Upper lobe of left lung (tissue), 6 donors: ENCODE data around the gene PRKAG2. TPM values are rescaled to one million over a fixed set of nuclear protein-coding genes. Genes with fewer than 3 reads are reported as not detected.

Experiments
- ATAC-seq, 2 donors: fragments of 200-7000 bp; cut with Tn5 transposase; one replicate each; pipeline ENCODE4 v1.9.1; 2022; ENCODE audit warnings: mild to moderate bottlenecking in 2 of 2, moderate library complexity in 2 of 2; ENCODE audit not compliant: low FRiP score in 2 of 2
- DNase-seq, 2 donors: peaks; one replicate each; pipeline ENCODE4 v3.0.0-alpha.2; 2019 to 2020
- H3K27ac ChIP-seq, 4 donors: fragments of 200-600 bp; sonication (generic); one replicate each; pipeline ENCODE4 v1.5.1; 2016 to 2019
- H3K27me3 ChIP-seq, 4 donors: fragments of 200-600 bp; sonication (generic); one replicate each; pipeline ENCODE4 v1.5.1; 2017 to 2019
- H3K36me3 ChIP-seq, 4 donors: fragments of 200-600 bp; sonication (generic); one replicate each; pipeline ENCODE4 v1.5.1; 2016 to 2019
- H3K4me1 ChIP-seq, 4 donors: fragments of 200-600 bp; sonication (generic); one replicate each; pipeline ENCODE4 v1.5.1; 2018 to 2019
- H3K4me3 ChIP-seq, 4 donors: fragments of 200-600 bp; sonication (generic); one replicate each; pipeline ENCODE4 v1.5.1; 2017 to 2019; ENCODE audit warnings: mild to moderate bottlenecking in 2 of 4, moderate library complexity in 1 of 4
- H3K9me3 ChIP-seq, 4 donors: fragments of 200-600 bp; sonication (generic); one replicate each; pipeline ENCODE4 v1.5.1; 2018 to 2019
- EP300 ChIP-seq, 4 donors: sonication (generic); formaldehyde crosslinking; IDR thresholded peaks; one replicate each; pipeline ENCODE4 v1.5.1; 2017; ENCODE audit warnings: antibody characterized with exemption in 4 of 4, control low read depth in 2 of 4
- POLR2A ChIP-seq, 4 donors: fragments of 450-650 bp; IDR thresholded peaks; one replicate each; pipeline ENCODE4 v1.5.1; 2016 to 2017; ENCODE audit warnings: antibody characterized with exemption in 4 of 4, mild to moderate bottlenecking in 2 of 4
- POLR2AphosphoS5 ChIP-seq, 2 donors: sonication (generic); formaldehyde crosslinking; IDR thresholded peaks; one replicate each; pipeline ENCODE4 v1.5.1; 2017; ENCODE audit warnings: antibody characterized with exemption in 2 of 2
- WGBS, 2 donors: methylation state at CpG; one replicate each; pipeline ENCODE4 v1.1.5; 2017 to 2018; 5-methylcytosine and 5-hydroxymethylcytosine counted together
- total RNA-seq, 6 donors: library from RNA; depleted of rRNA in 4 of 6; stranded (reverse); fragments of >200 nt in 4 of 6; gene quantifications; one replicate each; pipeline versions ENCODE4 v1.1.0 to v1.2.1, GENCODE V29; 2016 to 2021
- TF ChIP-seq, protein P1 (sequence below), 6 experiments: fragments of 450-650 bp in 4 of 6; fragments of 200-600 bp in 2 of 6; sonication (generic) in 2 of 6; IDR thresholded peaks; one replicate each; pipeline ENCODE4 v1.5.1; 2016 to 2019; ENCODE audit warnings: antibody characterized with exemption in 6 of 6
- donor health status: DM: no; HTN: no; CAD: no; lungs with moderate emphysema.
- donor health status: DM: no; HTN: yes; CAD: no; lungs with severe emphysema.

The PRKAG2 gene
- total RNA-seq, result 10 to 100 TPM; 20.6 to 68.1 (median 29.6) TPM

DNA sequence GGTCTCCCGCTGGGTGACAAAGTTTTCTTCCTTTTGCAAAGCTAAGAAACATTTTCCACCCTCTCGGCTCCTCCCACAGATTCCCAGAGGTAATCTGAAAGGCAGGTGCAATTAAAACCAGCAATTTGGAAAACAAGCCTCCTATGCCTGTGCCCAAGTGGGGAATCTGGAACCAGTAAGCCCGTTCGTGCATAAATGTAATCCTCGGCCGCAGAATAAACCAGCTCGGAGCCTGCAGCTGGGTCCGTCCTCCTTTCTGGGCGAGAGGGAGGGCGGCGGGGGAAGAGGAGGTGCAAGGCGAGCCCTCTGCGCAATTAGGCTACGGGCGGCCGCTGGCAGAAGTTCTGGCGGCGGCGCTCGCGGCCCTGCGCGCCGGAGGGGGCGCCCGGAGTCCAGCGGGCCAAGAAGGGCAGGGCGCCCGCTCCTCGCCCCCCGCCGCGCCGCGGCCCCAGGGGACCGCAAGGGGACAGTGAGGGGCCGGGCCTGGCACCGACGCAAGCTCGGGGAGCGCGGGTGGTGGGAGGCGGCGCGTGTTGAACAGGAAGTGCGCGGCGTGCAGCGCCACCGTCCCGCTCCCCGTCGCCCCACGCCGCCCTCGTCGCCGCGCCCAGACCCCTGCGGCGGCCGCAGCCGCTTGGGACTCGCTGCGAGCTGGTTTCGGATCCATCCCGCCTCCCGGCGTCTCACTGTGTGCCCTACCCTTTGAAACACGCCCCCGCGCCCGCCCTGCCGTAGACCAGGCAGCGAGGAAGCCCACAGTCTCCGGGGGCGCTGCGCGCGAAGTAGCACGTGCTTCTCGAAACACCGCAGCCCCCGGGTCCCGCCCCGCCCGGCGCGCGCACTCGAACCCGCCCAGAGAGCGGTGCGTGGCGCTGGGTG is at the start of gene PRKAG2:
Gene PRKAG2 (minus strand): TSS at position 217 of the 879 bp plus-strand sequence. CDS start 495 bp downstream, outside the sequence.
- Histone ChIP-seq H3K27ac (peak within 1 kb of the TSS; percentile 87 to 96 (median 91)), H3K9me3 (no peaks in the 10 kb centered on the region), H3K4me3 (peak within 1 kb of the TSS; percentile 74 to 84 (median 80)), H3K4me1 (peaks cover 17 to 42% (median 19%) of the 10 kb centered on the region in 4 donors), H3K27me3 (peaks cover 0 to 6% (median 1%) of the 10 kb centered on the region in 4 donors), H3K36me3 (no peaks in the 10 kb centered on the region)
- no peak for TF ChIP-seq EP300 (IDR thresholded peaks at IDR 0.05)
- TF ChIP-seq POLR2A (IDR thresholded peaks at IDR 0.05), result peak in 3 of 4 donors; percentile 46 to 86 (median 52)
- TF ChIP-seq, protein P1, sequence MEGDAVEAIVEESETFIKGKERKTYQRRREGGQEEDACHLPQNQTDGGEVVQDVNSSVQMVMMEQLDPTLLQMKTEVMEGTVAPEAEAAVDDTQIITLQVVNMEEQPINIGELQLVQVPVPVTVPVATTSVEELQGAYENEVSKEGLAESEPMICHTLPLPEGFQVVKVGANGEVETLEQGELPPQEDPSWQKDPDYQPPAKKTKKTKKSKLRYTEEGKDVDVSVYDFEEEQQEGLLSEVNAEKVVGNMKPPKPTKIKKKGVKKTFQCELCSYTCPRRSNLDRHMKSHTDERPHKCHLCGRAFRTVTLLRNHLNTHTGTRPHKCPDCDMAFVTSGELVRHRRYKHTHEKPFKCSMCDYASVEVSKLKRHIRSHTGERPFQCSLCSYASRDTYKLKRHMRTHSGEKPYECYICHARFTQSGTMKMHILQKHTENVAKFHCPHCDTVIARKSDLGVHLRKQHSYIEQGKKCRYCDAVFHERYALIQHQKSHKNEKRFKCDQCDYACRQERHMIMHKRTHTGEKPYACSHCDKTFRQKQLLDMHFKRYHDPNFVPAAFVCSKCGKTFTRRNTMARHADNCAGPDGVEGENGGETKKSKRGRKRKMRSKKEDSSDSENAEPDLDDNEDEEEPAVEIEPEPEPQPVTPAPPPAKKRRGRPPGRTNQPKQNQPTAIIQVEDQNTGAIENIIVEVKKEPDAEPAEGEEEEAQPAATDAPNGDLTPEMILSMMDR (IDR thresholded peaks at IDR 0.05), result peak in 4 of 6 experiments; percentile 35 to 43 (median 41)
- TF ChIP-seq POLR2AphosphoS5 (IDR thresholded peaks at IDR 0.05), result no peak
- WGBS, 2 donors, result 0 to 1% methylated on average over 22 to 70 of the region's 95 CpGs
- DNase-seq, result peak; percentile 76 to 95
- ATAC-seq, result peak; percentile 57 to 74

- H3K4me1 ChIP-seq, result peaks cover 9 to 29% (median 14%) of the 10 kb centered on the region in 4 donors
- H3K27me3 ChIP-seq, result no peaks in the 10 kb centered on the region
- 80 to 94% methylated on average over 3 to 5 of the region's 5 CpGs for WGBS, 2 donors
- no peaks in the 10 kb centered on the region for H3K9me3 ChIP-seq
- H3K36me3 ChIP-seq, result no peaks in the 10 kb centered on the region
- H3K27ac ChIP-seq, result peak overlapping the region; percentile 55 to 81 (median 71)
- DNase-seq (peak in 1 of 2 donors; percentile 46), ATAC-seq (peak in 1 of 2 donors; percentile 7)
- no peak overlapping the region for H3K4me3 ChIP-seq
- TF ChIP-seq EP300 (IDR thresholded peaks at IDR 0.05), result no peak
- TF ChIP-seq, protein P1 (IDR thresholded peaks at IDR 0.05), result no peak
- no peak for TF ChIP-seq POLR2AphosphoS5 (IDR thresholded peaks at IDR 0.05)
- no peak for TF ChIP-seq POLR2A (IDR thresholded peaks at IDR 0.05)
Measured at GRCh38 chr7:151926336-151926712, 49.4 kb upstream of the PRKAG2 start.

GRCh38 chr7:151925446-151926335 is 48.8 kb upstream of the PRKAG2 start:
- 56 to 59% methylated on average over 19 to 22 of the region's 22 CpGs for WGBS, 2 donors
- TF ChIP-seq, protein P1 (IDR thresholded peaks at IDR 0.05), result no peak
- TF ChIP-seq EP300 (IDR thresholded peaks at IDR 0.05) (no peak), POLR2A (IDR thresholded peaks at IDR 0.05) (peak in 1 of 4 donors; percentile 58), POLR2AphosphoS5 (IDR thresholded peaks at IDR 0.05) (peak in 1 of 2 donors; percentile 21)
- H3K4me3 ChIP-seq, result no peak overlapping the region
- ATAC-seq, result peak; percentile 28 to 50
- peaks cover 9 to 29% (median 14%) of the 10 kb centered on the region in 4 donors for H3K4me1 ChIP-seq
- H3K36me3 ChIP-seq, result no peaks in the 10 kb centered on the region
- peak overlapping the region; percentile 55 to 81 (median 71) for H3K27ac ChIP-seq
- no peaks in the 10 kb centered on the region for H3K9me3 ChIP-seq
- DNase-seq, result peak; percentile 50 to 66
- no peaks in the 10 kb centered on the region for H3K27me3 ChIP-seq

- peaks cover 9 to 29% (median 14%) of the 10 kb centered on the region in 4 donors for H3K4me1 ChIP-seq
- TF ChIP-seq, protein P1 (IDR thresholded peaks at IDR 0.05), result no peak
- 87 to 94% methylated on average over 7 to 8 of the region's 8 CpGs for WGBS, 2 donors
- H3K4me3 ChIP-seq, result no peak overlapping the region
- no peaks in the 10 kb centered on the region for H3K9me3 ChIP-seq
- no peaks in the 10 kb centered on the region for H3K27me3 ChIP-seq
- H3K36me3 ChIP-seq, result no peaks in the 10 kb centered on the region
- no peak for DNase-seq
- ATAC-seq, result no peak
- H3K27ac ChIP-seq, result peak overlapping the region; percentile 58 to 84 (median 78)
Measured at GRCh38 chr7:151924508-151924907, 47.6 kb upstream of the PRKAG2 start.
